Progenitor cell of endocrine pancreas (in vitro differentiated cells): ENCODE measurements around the gene IRS2. TPM values are rescaled to one million over a fixed set of nuclear protein-coding genes. Genes with fewer than 3 reads are reported as not detected.
A peak's percentile ranks its signal among the peaks of the same experiment; 100 is the strongest.

ENCODE experiments used
- DNase-seq: peaks from one replicate; pipeline ENCODE4 v3.0.0; 2021; ENCODE audit warnings: low spot score; ENCODE audit not compliant: unreplicated experiment
- H3K27ac Mint-ChIP-seq: 2 replicates; pipeline ENCODE4 v1.8.0; 2021; ENCODE audit warnings: mild to moderate bottlenecking, moderate library complexity, mixed read lengths
- H3K27me3 Mint-ChIP-seq: 2 replicates; pipeline ENCODE4 v1.8.0; 2021; ENCODE audit warnings: mixed read lengths
- H3K36me3 Mint-ChIP-seq: 2 replicates; pipeline ENCODE4 v1.8.0; 2022; ENCODE audit warnings: mixed read lengths; ENCODE audit not compliant: insufficient read depth
- H3K4me1 Mint-ChIP-seq: 2 replicates; pipeline ENCODE4 v1.8.0; 2021; ENCODE audit warnings: low read depth, mixed read lengths
- H3K4me3 Mint-ChIP-seq: 2 replicates; pipeline ENCODE4 v1.8.0; 2021; ENCODE audit warnings: low read depth, mild to moderate bottlenecking, moderate library complexity, mixed read lengths
- H3K9me3 Mint-ChIP-seq: 2 replicates; pipeline ENCODE4 v1.8.0; 2021; ENCODE audit warnings: low read depth, mixed read lengths
- CTCF ChIP-seq: fragments of 200-600 bp; sonication (generic); IDR thresholded peaks from one replicate; pipeline ENCODE4 v1.5.0; 2021; ENCODE audit warnings: antibody characterized with exemption, mild to moderate bottlenecking; ENCODE audit not compliant: unreplicated experiment
- total RNA-seq: library from RNA; stranded (reverse); gene quantifications from 2 replicates; pipeline ENCODE4 v1.2.1, GENCODE V29; 2021

Gene IRS2
- total RNA-seq, 1 donor from 2014 or later = 11.9 TPM

GRCh38 chr13:109760951-109761350 lies 25.4 kb downstream of the IRS2 start:
- Mint-ChIP-seq H3K27ac (no peak overlapping the region), H3K27me3 (no peaks in the 10 kb centered on the region), H3K9me3 (no peaks in the 10 kb centered on the region), H3K4me3 (no peak overlapping the region), H3K36me3 (peaks cover 3% of the 10 kb centered on the region), H3K4me1 (no peaks in the 10 kb centered on the region)
- TF ChIP-seq CTCF = no peak
- DNase-seq = no peak

GRCh38 chr13:109760402-109760801 lies 26.0 kb downstream of the IRS2 start:
- no peaks in the 10 kb centered on the region for H3K27me3 Mint-ChIP-seq
- TF ChIP-seq CTCF = no peak
- H3K9me3 Mint-ChIP-seq = no peaks in the 10 kb centered on the region
- peak overlapping the region; percentile 51 for H3K27ac Mint-ChIP-seq
- DNase-seq = no peak
- peaks cover 6% of the 10 kb centered on the region for H3K36me3 Mint-ChIP-seq
- H3K4me3 Mint-ChIP-seq = no peak overlapping the region
- H3K4me1 Mint-ChIP-seq = no peaks in the 10 kb centered on the region

GRCh38 chr13:109759609-109760008 lies 26.8 kb downstream of the IRS2 start:
- no peaks in the 10 kb centered on the region for H3K27me3 Mint-ChIP-seq
- peaks cover 9% of the 10 kb centered on the region for H3K36me3 Mint-ChIP-seq
- TF ChIP-seq CTCF = no peak
- no peak for DNase-seq
- H3K9me3 Mint-ChIP-seq = no peaks in the 10 kb centered on the region
- no peak overlapping the region for H3K4me3 Mint-ChIP-seq
- no peak overlapping the region for H3K27ac Mint-ChIP-seq
- no peaks in the 10 kb centered on the region for H3K4me1 Mint-ChIP-seq

GRCh38 chr13:109758937-109759480 lies 27.4 kb downstream of the IRS2 start:
- no peaks in the 10 kb centered on the region for H3K9me3 Mint-ChIP-seq
- no peak overlapping the region for H3K27ac Mint-ChIP-seq
- TF ChIP-seq CTCF = no peak
- H3K4me1 Mint-ChIP-seq = no peaks in the 10 kb centered on the region
- H3K27me3 Mint-ChIP-seq = no peaks in the 10 kb centered on the region
- H3K36me3 Mint-ChIP-seq = peaks cover 9% of the 10 kb centered on the region
- H3K4me3 Mint-ChIP-seq = no peak overlapping the region
- no peak for DNase-seq

GRCh38 chr13:109756778-109757177 lies 29.6 kb downstream of the IRS2 start:
- Mint-ChIP-seq H3K27me3 (no peaks in the 10 kb centered on the region), H3K4me3 (no peak overlapping the region), H3K4me1 (no peaks in the 10 kb centered on the region), H3K27ac (no peak overlapping the region), H3K36me3 (peaks cover 11% of the 10 kb centered on the region), H3K9me3 (no peaks in the 10 kb centered on the region)
- no peak for DNase-seq
- no peak for TF ChIP-seq CTCF
